Measurements from ENCODE around the gene PCSK6.

The PCSK6 gene

GRCh38 chr15:101372960-101373525 is 116.5 kb downstream of the PCSK6 start:
- intact Hi-C loops (cut with DNase I; ENCODE audit: low total_unique reads), result no loop called here
- Histone ChIP-seq H3K9me3 (no peaks in the 10 kb centered on the region), H3K27ac (no peak overlapping the region), H3K27me3 (peaks cover 0 to 13% of the 10 kb centered on the region in 2 donors), H3K36me3 (no peaks in the 10 kb centered on the region), H3K4me3 (no peak overlapping the region), H3K4me1 (peaks cover 0 to 14% (median 12%) of the 10 kb centered on the region in 4 donors)
- no peak for TF ChIP-seq CTCF (IDR thresholded peaks at IDR 0.05)
- no peak for DNase-seq

GRCh38 chr15:101372149-101372577 is 117.3 kb downstream of the PCSK6 start:
- Histone ChIP-seq H3K9me3 (no peaks in the 10 kb centered on the region), H3K27ac (no peak overlapping the region), H3K4me3 (no peak overlapping the region), H3K27me3 (peaks cover 0 to 13% of the 10 kb centered on the region in 2 donors), H3K4me1 (peaks cover 0 to 14% (median 12%) of the 10 kb centered on the region in 4 donors), H3K36me3 (no peaks in the 10 kb centered on the region)
- peak in 1 of 2 donors; percentile 52 for DNase-seq
- intact Hi-C loops (cut with DNase I; ENCODE audit: low total_unique reads), result no loop called here
- no peak for TF ChIP-seq CTCF (IDR thresholded peaks at IDR 0.05)

GRCh38 chr15:101371519-101371918 is 118.0 kb downstream of the PCSK6 start:
- peaks cover 0 to 13% of the 10 kb centered on the region in 2 donors for H3K27me3 ChIP-seq
- no peak overlapping the region for H3K4me3 ChIP-seq
- H3K4me1 ChIP-seq, result peaks cover 0 to 14% (median 12%) of the 10 kb centered on the region in 4 donors
- DNase-seq, result peak in 1 of 2 donors; percentile 42
- H3K36me3 ChIP-seq, result no peaks in the 10 kb centered on the region
- intact Hi-C loops (cut with DNase I; ENCODE audit: low total_unique reads), result no loop called here
- no peaks in the 10 kb centered on the region for H3K9me3 ChIP-seq
- no peak overlapping the region for H3K27ac ChIP-seq
- no peak for TF ChIP-seq CTCF (IDR thresholded peaks at IDR 0.05)

- no peaks in the 10 kb centered on the region for H3K9me3 ChIP-seq
- H3K4me1 ChIP-seq, result peaks cover 0 to 14% (median 12%) of the 10 kb centered on the region in 4 donors
- H3K27me3 ChIP-seq, result peaks cover 0 to 13% of the 10 kb centered on the region in 2 donors
- H3K4me3 ChIP-seq, result no peak overlapping the region
- no peak overlapping the region for H3K27ac ChIP-seq
- H3K36me3 ChIP-seq, result no peaks in the 10 kb centered on the region
- DNase-seq, result peak in 1 of 2 donors; percentile 34
- intact Hi-C loops (cut with DNase I; ENCODE audit: low total_unique reads), result no loop called here
- no peak for TF ChIP-seq CTCF (IDR thresholded peaks at IDR 0.05)
Measured at GRCh38 chr15:101371081-101371480, 118.4 kb downstream of the PCSK6 start.

GRCh38 chr15:101370330-101371024 is 119.0 kb downstream of the PCSK6 start:
- no peaks in the 10 kb centered on the region for H3K36me3 ChIP-seq
- H3K27ac ChIP-seq, result no peak overlapping the region
- H3K27me3 ChIP-seq, result peaks cover 0 to 13% of the 10 kb centered on the region in 2 donors
- no peaks in the 10 kb centered on the region for H3K9me3 ChIP-seq
- TF ChIP-seq CTCF (IDR thresholded peaks at IDR 0.05), result no peak
- peak in 1 of 2 donors; percentile 42 for DNase-seq
- no peak overlapping the region for H3K4me3 ChIP-seq
- peaks cover 0 to 14% (median 12%) of the 10 kb centered on the region in 4 donors for H3K4me1 ChIP-seq
- intact Hi-C loops (cut with DNase I; ENCODE audit: low total_unique reads), result no loop called here
